ENCODE results near the gene LLGL2.

Gene LLGL2

GRCh38 chr17:75521951-75522727 is 3.4 kb upstream of the LLGL2 start:
- DNase-seq (ENCODE audit: low read depth in 1 of 2, low spot score in 1 of 2) = no peak

GRCh38 chr17:75523647-75524046 is 1.9 kb upstream of the LLGL2 start:
- DNase-seq (ENCODE audit: low read depth in 1 of 2, low spot score in 1 of 2) = no peak

GRCh38 chr17:75524269-75524969 is 1.1 kb upstream of the LLGL2 start:
- DNase-seq (ENCODE audit: low read depth in 1 of 2, low spot score in 1 of 2) = no peak

GRCh38 chr17:75525806-75526554 is 483 bp downstream of the LLGL2 start:
- no peak for DNase-seq (ENCODE audit: low read depth in 1 of 2, low spot score in 1 of 2)

GRCh38 chr17:75526555-75527270 is 1.2 kb downstream of the LLGL2 start:
- DNase-seq (ENCODE audit: low read depth in 1 of 2, low spot score in 1 of 2) = no peak

GRCh38 chr17:75530837-75531720 is 5.6 kb downstream of the LLGL2 start:
- no peak for DNase-seq (ENCODE audit: low read depth in 1 of 2, low spot score in 1 of 2)

GRCh38 chr17:75531721-75532072 is 6.2 kb downstream of the LLGL2 start:
- no peak for DNase-seq (ENCODE audit: low read depth in 1 of 2, low spot score in 1 of 2)

- DNase-seq (ENCODE audit: low read depth in 1 of 2, low spot score in 1 of 2) = peak in 1 of 2 donors; percentile 35
Measured at GRCh38 chr17:75535119-75535537, 9.6 kb downstream of the LLGL2 start.

- DNase-seq (ENCODE audit: low read depth in 1 of 2, low spot score in 1 of 2) = no peak
Measured at GRCh38 chr17:75535871-75536270, 10.4 kb downstream of the LLGL2 start.

- DNase-seq (ENCODE audit: low read depth in 1 of 2, low spot score in 1 of 2) = no peak
Measured at GRCh38 chr17:75536366-75536765, 10.9 kb downstream of the LLGL2 start.

GRCh38 chr17:75539967-75540729 is 14.7 kb downstream of the LLGL2 start:
- DNase-seq (ENCODE audit: low read depth in 1 of 2, low spot score in 1 of 2) = no peak

GRCh38 chr17:75540923-75541503 is 15.5 kb downstream of the LLGL2 start:
- DNase-seq (ENCODE audit: low read depth in 1 of 2, low spot score in 1 of 2) = no peak

- no peak for DNase-seq (ENCODE audit: low read depth in 1 of 2, low spot score in 1 of 2)
Measured at GRCh38 chr17:75542229-75542628, 16.7 kb downstream of the LLGL2 start.

- no peak for DNase-seq (ENCODE audit: low read depth in 1 of 2, low spot score in 1 of 2)
Measured at GRCh38 chr17:75542728-75543336, 17.3 kb downstream of the LLGL2 start.

GRCh38 chr17:75544250-75544649 is 18.8 kb downstream of the LLGL2 start:
- no peak for DNase-seq (ENCODE audit: low read depth in 1 of 2, low spot score in 1 of 2)

GRCh38 chr17:75546181-75546580 is 20.7 kb downstream of the LLGL2 start:
- no peak for DNase-seq (ENCODE audit: low read depth in 1 of 2, low spot score in 1 of 2)

- no peak for DNase-seq (ENCODE audit: low read depth in 1 of 2, low spot score in 1 of 2)
Measured at GRCh38 chr17:75547091-75547490, 21.6 kb downstream of the LLGL2 start.

GRCh38 chr17:75548813-75549212 is 23.3 kb downstream of the LLGL2 start:
- no peak for DNase-seq (ENCODE audit: low read depth in 1 of 2, low spot score in 1 of 2)
